ENCODE data around the gene RYR3. TPM values are rescaled to one million over a fixed set of nuclear protein-coding genes. Genes with fewer than 3 reads are reported as not detected.
"Not testable (repeated sequence)": the region's sequence is repeated elsewhere in the genome, so short reads cannot be mapped to it uniquely, and the experiment has no call there.

Gene RYR3
- total RNA-seq, 1 experiment from 2014 or later, result not detected

- no peaks in the 10 kb centered on the region for H3K9me3 ChIP-seq (ENCODE audit: low read depth, low read length, poor library complexity, severe bottlenecking)
- no TSS peak for BruUV-seq (replicated peaks)
- intact Hi-C loops (cut with micrococcal nuclease; ENCODE audit: unreplicated experiment), result no loop called here
- ChIA-PET CTCF (no interaction called here), POLR2A (ENCODE audit: low non-redundant PET) (no interaction called here)
- no peaks in the 10 kb centered on the region for H3K36me3 ChIP-seq (ENCODE audit: insufficient read depth, low read length, poor library complexity, severe bottlenecking)
- TF ChIP-seq, protein P1, sequence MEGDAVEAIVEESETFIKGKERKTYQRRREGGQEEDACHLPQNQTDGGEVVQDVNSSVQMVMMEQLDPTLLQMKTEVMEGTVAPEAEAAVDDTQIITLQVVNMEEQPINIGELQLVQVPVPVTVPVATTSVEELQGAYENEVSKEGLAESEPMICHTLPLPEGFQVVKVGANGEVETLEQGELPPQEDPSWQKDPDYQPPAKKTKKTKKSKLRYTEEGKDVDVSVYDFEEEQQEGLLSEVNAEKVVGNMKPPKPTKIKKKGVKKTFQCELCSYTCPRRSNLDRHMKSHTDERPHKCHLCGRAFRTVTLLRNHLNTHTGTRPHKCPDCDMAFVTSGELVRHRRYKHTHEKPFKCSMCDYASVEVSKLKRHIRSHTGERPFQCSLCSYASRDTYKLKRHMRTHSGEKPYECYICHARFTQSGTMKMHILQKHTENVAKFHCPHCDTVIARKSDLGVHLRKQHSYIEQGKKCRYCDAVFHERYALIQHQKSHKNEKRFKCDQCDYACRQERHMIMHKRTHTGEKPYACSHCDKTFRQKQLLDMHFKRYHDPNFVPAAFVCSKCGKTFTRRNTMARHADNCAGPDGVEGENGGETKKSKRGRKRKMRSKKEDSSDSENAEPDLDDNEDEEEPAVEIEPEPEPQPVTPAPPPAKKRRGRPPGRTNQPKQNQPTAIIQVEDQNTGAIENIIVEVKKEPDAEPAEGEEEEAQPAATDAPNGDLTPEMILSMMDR (conservative IDR thresholded peaks at IDR 0.05; ENCODE audit: low read depth, low read length), result no peak
- no peak for TF ChIP-seq EZH2 (IDR thresholded peaks at IDR 0.05; ENCODE audit: borderline replicate concordance, low read depth, low read length, poor library complexity, severe bottlenecking)
- peaks cover 19% of the 10 kb centered on the region for H3K27me3 ChIP-seq (replicated peaks; ENCODE audit: insufficient read depth, low read depth, low read length, poor library complexity)
- H3K27ac ChIP-seq (ENCODE audit: low read depth, low read length, poor library complexity, severe bottlenecking), result no peak overlapping the region
- no peak for DNase-seq (ENCODE audit: low spot score)
- H3K4me3 ChIP-seq (ENCODE audit: low read depth, low read length, poor library complexity, severe bottlenecking), result no peak overlapping the region
- no peaks in the 10 kb centered on the region for H3K4me1 ChIP-seq (ENCODE audit: insufficient read depth, low read length, poor library complexity, severe bottlenecking)
These were observed 254.3 kb downstream of the RYR3 start for GRCh38 chr15:33565094-33565493.

- POLR2A ChIA-PET (ENCODE audit: low non-redundant PET), result interaction anchor here (0.6 kb wide), 1 partner anchor 167 kb away, joined by 4 read pairs; no protein-coding TSS in a partner anchor
- intact Hi-C loops (cut with micrococcal nuclease; ENCODE audit: unreplicated experiment), result no loop called here
- H3K4me1 ChIP-seq (ENCODE audit: insufficient read depth, low read length, poor library complexity, severe bottlenecking), result no peaks in the 10 kb centered on the region
- BruUV-seq (replicated peaks), result no TSS peak
- H3K4me3 ChIP-seq (ENCODE audit: low read depth, low read length, poor library complexity, severe bottlenecking), result no peak overlapping the region
- no peaks in the 10 kb centered on the region for H3K9me3 ChIP-seq (ENCODE audit: low read depth, low read length, poor library complexity, severe bottlenecking)
- H3K27me3 ChIP-seq (replicated peaks; ENCODE audit: insufficient read depth, low read depth, low read length, poor library complexity), result peaks cover 25% of the 10 kb centered on the region
- no peak overlapping the region for H3K27ac ChIP-seq (ENCODE audit: low read depth, low read length, poor library complexity, severe bottlenecking)
- CTCF ChIA-PET, result no interaction called here
- no peaks in the 10 kb centered on the region for H3K36me3 ChIP-seq (ENCODE audit: insufficient read depth, low read length, poor library complexity, severe bottlenecking)
- TF ChIP-seq EZH2 (IDR thresholded peaks at IDR 0.05; ENCODE audit: borderline replicate concordance, low read depth, low read length, poor library complexity, severe bottlenecking), result no peak
- TF ChIP-seq, protein P1 (conservative IDR thresholded peaks at IDR 0.05; ENCODE audit: low read depth, low read length), result no peak
- DNase-seq (ENCODE audit: low spot score), result no peak
These were observed 256.9 kb downstream of the RYR3 start for GRCh38 chr15:33567652-33568051.

GRCh38 chr15:33569036-33569435, 258.3 kb downstream of the RYR3 start:
- POLR2A ChIA-PET (ENCODE audit: low non-redundant PET), result no interaction called here
- no peaks in the 10 kb centered on the region for H3K4me1 ChIP-seq (ENCODE audit: insufficient read depth, low read length, poor library complexity, severe bottlenecking)
- intact Hi-C loops (cut with micrococcal nuclease; ENCODE audit: unreplicated experiment), result no loop called here
- CTCF ChIA-PET, result no interaction called here
- H3K4me3 ChIP-seq (ENCODE audit: low read depth, low read length, poor library complexity, severe bottlenecking), result no peak overlapping the region
- H3K9me3 ChIP-seq (ENCODE audit: low read depth, low read length, poor library complexity, severe bottlenecking), result no peaks in the 10 kb centered on the region
- H3K27me3 ChIP-seq (replicated peaks; ENCODE audit: insufficient read depth, low read depth, low read length, poor library complexity), result peaks cover 14% of the 10 kb centered on the region
- no peak for TF ChIP-seq EZH2 (IDR thresholded peaks at IDR 0.05; ENCODE audit: borderline replicate concordance, low read depth, low read length, poor library complexity, severe bottlenecking)
- TF ChIP-seq, protein P1 (conservative IDR thresholded peaks at IDR 0.05; ENCODE audit: low read depth, low read length), result no peak
- no peaks in the 10 kb centered on the region for H3K36me3 ChIP-seq (ENCODE audit: insufficient read depth, low read length, poor library complexity, severe bottlenecking)
- DNase-seq (ENCODE audit: low spot score), result no peak
- BruUV-seq (replicated peaks), result no TSS peak
- no peak overlapping the region for H3K27ac ChIP-seq (ENCODE audit: low read depth, low read length, poor library complexity, severe bottlenecking)

DNA sequence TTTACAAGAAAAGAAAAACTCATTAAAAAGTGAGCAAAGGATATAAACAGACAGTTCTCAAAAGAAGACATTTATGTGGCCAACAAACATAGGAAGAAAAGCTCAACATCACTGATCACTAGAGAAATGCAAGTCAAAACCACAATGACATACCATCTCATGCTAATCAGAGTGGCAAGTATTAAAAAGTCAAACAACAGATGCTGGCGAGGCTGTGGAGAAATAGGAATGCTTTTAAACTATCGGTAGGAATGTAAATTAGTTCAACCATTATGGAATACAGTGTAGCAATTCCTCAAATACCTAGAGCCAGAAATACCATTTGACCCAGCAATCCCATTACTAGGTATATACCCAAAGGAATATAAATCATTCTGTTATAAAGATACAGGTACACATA, 267.1 kb downstream of the RYR3 start:
- H3K27me3 ChIP-seq (replicated peaks; ENCODE audit: insufficient read depth, low read depth, low read length, poor library complexity); H3K36me3 ChIP-seq (ENCODE audit: insufficient read depth, low read length, poor library complexity, severe bottlenecking); DNase-seq (ENCODE audit: low spot score); H3K4me3 ChIP-seq (ENCODE audit: low read depth, low read length, poor library complexity, severe bottlenecking); H3K9me3 ChIP-seq (ENCODE audit: low read depth, low read length, poor library complexity, severe bottlenecking); CTCF ChIA-PET; BruUV-seq (replicated peaks); POLR2A ChIA-PET (ENCODE audit: low non-redundant PET); intact Hi-C loops (cut with micrococcal nuclease; ENCODE audit: unreplicated experiment); H3K4me1 ChIP-seq (ENCODE audit: insufficient read depth, low read length, poor library complexity, severe bottlenecking); H3K27ac ChIP-seq (ENCODE audit: low read depth, low read length, poor library complexity, severe bottlenecking): not testable (repeated sequence)

All from A673 (cell line).